EL (cell line): ENCODE results near the gene FUT8.

Experiments
- DNase-seq: peaks from one replicate; pipeline ENCODE4 v3.0.0-alpha.2; 2016

FUT8 gene

DNA sequence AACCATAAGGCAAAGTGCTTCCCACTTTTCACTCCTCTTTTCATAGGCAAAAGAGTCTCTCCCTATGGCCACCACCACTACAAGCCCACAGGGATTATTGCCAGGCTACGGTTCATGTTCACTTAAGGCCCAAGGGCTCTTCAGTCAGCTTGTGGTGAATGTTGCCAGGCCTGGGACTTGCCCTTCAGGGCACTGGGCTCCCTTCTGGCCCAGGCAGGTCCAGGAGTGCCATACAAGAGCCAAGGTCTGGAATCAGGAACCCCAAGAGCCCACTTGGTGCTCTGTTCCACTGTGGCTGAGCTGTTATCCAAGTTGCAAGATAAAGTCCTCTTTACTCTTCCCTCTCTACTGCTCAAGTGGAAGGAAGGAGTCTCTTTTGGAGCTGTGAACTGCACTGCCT, 307.6 kb downstream of the FUT8 start:
- DNase-seq, result no peak

DNA sequence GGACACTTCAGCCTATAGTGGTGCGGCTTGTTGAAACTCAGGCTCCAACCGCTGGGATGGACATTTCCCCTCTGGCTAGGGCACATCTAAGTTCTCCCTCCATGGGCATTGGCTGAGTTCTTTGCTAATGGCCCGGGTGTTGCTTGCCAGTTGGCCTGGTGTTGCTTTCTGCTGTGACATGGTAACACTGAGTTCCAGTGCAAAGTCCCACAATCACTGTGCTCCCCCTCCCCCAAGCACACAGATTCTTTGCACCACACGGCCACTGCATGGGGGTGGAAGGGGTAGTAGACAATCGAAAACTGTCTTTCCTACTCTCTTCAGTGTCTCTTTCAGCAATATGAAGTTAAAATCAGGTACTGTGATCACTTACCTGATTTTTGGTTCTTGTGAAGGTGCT, 308.2 kb downstream of the FUT8 start:
- DNase-seq, result no peak

DNA sequence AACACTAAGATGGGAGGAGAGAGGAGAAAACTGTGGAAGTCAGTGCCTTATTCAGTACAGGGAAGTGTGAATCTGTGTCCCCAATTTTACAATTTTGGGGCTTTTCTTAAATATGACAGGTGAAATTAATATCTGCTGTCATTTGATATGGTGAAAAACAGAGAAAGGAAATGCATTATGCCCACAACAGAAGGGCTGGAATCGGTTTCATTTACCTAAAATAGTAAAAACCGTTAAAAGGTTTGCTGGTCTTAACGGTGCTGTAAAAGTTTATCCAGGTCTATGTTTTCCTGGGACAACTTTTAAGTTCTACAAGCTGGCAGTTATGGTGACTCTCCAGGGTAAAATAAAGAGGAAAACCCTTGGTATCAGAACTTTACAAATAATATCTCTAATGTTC, 310.8 kb downstream of the FUT8 start:
- DNase-seq, result no peak

DNA sequence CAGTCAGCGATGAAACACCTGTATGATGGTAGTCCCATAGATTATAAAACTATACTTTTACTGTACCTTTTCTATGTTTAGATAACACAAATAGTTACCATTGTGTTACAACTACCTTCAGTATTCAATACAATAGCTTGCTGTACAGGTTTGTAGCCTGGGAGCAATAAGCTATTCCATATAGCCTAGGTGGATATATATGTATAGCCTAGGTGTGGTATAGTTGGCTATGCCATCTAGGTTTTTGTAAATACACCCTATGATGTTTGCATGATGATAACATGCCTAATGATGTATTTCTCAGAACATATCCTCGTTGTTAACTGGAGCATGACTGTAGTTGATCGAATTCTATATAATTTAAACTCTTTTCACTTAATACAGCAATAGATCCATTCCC, 316.1 kb downstream of the FUT8 start:
- no peak for DNase-seq

DNA sequence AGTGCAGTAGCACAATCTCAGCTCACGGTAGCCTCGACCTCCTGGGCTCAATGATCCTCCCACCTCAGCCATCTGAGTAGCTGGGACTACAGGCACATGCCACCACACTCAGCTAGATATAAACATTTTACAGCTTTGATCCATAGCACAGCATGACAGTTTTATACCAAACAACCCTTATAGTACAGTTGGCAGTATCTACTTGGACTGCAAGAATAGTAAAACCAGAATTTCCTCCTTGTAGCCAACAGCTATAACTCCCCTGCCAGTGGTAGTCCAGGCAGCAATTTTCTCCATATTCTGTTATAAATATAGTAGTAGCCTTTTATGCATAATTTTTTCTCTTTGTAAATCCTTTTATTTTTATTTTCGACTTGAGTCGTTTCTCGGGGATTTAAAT, 317.0 kb downstream of the FUT8 start:
- no peak for DNase-seq

DNA sequence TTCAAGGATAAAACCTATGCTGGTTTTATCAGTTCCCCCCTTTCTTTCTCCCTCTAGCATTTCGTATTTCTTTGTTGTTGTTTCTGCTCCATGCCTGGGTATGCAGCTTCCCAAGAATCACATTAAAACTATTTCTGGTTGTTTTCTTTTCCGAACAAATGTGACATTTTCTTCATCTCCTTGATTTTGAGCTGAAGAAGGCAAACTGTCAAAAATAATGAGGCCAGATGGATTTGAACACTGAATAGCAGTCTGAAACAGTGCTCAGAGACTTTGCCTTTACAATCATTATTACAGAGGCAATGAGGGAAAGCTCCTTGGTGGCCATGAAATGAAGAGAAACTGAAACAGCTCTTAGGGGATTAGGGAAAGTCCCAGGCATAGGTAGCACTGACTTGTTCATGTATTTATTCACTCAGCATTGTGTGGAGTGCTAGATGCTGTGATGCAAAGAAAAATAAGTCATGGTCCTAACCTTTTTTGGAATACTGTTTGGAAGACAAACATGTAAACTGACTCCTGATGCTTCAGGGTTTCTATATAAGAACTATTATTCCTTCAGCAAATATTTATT, 319.5 kb downstream of the FUT8 start:
- DNase-seq, result no peak

DNA sequence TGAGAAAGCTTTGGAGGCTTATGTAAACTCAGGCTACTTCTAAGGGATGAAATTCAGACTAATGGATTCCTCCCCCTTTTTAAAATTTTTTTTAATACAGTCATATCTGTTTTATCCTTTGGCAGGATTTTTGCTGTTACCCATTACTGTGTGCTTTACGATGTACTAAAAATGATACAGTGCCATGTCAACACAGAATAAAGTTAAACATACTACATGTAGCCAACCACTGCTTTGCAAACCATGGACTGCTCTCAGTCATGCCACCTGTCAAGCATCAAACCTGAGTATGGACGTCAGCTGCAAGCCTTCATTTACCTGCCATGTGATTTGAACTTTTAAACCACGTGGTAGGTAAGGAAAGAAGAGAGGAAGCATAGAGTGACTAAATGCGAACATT, 325.8 kb downstream of the FUT8 start:
- DNase-seq, result no peak

DNA sequence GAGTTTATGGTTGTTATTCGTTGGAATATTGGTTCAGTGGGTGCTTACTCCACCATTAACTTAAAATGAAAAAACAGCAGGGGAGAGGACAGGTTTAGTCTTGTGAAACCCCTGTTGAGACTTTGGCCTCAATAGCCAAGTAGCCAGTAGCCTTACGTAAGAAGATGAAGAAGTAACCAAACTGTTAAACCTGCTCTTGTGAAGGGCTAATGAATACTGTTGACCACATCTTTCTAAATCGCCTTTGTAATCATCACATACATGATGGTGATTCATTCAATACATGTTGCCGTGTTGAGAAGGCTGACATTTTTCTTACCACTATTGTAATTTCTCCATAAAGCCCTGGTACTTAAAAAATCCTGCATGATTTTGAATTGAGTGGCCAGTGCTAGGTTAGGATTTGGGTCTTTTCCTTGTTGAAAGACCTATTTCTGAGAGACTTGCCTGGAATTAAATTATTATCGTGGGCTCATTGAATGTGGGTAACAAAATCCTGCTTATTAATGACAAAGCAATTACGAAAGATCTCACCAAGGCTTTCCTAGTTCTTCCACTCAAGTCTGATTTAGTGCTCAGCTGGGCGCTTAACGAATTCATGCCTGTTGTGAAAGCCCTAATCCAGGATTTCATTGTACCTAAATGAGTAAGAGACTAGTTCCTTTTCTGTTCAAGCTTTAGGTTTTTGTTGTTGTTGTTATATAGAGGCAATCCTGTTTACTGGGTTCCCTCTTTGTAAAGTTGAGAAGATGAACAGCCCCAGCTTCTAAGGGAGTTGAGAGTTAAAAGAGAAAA, 333.1 kb downstream of the FUT8 start:
- DNase-seq, result no peak

DNA sequence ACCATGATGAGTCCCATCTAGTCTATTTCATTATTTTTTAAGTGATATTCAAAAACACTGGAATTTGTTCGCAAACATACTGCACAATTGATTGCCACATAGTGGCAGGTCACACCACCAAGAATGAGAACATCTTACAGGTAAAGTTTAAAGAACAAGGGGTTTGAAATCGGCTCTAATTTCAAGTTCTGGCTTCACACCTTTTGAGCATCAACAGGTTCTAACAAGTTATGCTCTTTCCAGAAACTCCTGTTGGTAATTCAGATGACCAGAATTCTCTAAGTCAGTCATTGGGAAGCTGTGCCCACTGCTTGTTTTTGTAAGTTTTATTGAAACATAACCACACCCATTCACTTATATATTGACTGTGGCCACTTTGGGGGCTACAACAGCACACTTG, 336.3 kb downstream of the FUT8 start:
- DNase-seq, result no peak

DNA sequence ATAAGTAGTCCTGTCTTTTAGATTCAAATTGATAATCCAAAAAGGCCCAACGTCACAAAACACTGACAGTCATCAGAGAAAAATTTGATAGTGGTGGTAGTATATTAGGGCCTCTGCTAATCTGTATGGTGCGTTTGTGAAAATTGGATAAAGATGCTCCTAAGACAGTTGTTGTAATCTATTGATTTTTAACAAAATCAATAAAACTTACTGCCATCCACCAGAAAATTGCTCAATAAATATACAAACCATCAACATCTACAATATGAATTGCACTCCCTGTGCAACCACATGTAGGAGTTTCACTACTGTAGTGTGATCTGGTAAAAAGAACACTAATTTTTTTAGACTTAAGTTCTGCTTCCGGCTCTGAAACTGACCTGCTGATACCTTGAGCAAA, 336.8 kb downstream of the FUT8 start:
- no peak for DNase-seq

DNA sequence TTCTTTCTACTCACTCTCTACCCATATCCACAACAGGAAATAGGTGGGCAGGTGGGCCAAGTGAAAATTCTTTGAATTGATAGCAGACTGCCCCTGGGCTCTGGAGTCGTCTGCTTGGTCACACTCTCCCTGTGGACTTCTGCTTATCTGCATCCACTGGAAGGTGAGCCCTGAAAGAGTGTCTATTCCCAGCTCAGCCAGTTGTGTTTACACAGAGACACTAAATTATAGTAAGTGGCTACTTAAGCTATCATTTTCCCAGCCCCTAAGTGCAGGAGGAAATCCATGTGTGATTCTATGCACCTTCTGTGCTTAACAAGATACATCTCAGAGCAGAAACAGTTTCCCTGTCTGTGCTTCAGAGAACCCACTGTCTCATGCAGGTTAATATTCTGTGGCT, 338.4 kb downstream of the FUT8 start:
- DNase-seq, result no peak

DNA sequence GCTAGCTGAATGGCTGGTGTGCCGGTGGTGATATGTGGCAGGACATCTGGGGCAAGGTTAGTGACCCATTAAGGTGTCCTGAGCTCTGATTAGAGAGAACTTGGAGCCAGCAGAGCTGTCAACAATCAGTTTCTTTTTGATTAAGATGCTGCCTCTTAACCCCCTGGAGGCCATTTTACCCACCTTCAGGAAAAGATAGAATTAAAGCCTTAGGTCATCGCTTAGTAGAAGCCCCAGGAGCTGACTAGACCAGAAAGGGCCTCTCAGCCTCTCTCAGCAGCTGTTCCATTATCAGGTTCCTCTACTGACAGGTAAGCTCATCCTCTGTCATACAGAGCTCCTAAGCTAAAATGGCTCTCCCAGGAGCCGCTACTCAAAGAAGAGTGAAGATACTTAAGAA, 339.0 kb downstream of the FUT8 start:
- no peak for DNase-seq

DNA sequence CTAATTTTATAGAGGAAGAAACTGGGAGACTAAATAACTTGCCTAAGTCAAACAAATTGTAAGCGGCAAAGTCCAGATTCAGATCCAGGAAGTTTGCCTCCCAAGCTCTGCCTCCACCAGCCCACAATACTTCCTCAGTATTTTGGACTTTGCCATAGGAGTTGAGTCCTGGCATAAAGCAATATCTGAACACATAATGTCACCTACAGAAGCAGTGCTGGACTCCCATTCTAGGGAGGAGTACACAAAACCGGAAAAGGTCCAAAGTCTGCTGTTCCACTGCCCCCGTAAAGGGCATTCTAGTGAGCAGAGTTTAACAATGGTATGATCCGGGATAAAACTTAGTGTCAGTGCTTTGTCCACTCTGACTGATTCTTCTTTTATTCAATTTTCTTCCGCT, 340.5 kb downstream of the FUT8 start:
- DNase-seq, result no peak

DNA sequence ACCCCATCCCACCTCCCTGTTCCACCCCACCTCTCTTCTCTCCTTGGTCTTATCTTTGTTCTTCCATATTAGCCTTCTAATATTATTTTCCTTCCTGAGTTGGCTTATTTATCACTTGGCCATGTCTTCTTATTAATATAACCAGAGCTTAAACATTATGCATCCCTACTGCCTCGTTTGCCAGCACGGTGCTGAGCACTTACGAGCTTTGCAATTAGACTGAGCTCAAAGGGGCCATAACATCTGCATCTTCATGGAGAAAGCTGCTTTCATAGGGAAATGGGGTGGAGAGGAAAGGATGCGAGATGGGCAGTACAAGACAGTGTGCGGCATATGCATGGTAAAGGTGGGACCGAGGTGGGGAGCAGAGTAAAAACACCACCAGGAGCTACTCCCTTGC, 342.8 kb downstream of the FUT8 start:
- DNase-seq, result no peak

DNA sequence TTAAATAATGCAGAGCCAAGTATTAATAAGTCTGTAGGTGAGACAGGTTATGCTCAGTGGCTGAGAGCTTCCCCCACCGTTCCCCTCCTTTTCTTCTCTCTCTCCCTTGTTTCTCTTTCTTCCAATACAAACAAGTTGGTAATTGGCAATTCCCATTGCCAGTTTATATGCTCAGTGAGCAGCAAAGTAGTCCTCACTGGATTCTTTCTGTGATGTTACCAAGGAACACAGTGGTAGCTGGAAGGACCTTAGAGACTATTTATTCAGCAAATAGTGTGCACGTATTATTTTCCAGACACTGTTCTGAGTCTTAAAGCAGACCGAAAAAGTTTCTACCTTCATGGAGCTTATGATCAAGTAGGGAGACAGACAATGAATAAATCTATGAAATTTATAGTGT, 344.4 kb downstream of the FUT8 start:
- DNase-seq, result no peak

DNA sequence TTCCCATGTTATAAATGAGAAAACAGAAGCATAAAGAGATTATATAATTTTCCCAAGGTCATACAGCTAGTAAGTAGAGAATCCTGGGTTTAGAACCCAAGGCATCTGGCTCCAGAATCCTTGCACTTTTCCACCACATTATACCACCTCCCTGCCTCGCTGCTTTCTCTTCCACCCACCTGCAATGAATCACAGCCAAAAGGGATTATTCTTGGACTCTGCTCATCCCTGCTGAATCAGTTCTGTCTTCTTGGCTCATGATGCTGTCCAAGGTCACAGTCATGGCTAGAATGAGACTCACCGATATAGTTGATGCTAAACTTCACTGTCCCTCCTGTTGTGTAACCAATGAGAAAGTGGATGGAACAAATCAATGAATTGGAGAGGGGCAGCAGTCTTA, 356.6 kb downstream of the FUT8 start:
- no peak for DNase-seq

DNA sequence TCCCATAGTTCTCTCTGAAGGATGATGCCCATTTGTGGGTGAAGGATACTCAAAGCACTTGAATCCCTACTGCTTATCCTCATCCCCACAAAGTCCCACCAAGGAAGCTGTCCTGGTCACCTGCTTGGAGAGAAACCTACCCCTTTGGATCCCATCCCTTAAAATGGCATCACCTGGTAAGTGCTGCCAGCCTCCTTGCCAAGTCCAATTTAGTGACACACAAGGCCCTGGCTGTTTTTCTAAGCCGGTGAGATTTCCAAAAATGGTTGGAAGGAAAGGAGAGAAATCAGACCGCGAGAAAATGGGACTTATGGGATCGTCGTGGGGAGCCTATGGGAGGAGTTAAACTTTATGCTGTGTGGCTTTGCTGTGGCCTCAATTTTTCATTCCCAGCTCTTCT, 358.2 kb downstream of the FUT8 start:
- no peak for DNase-seq

DNA sequence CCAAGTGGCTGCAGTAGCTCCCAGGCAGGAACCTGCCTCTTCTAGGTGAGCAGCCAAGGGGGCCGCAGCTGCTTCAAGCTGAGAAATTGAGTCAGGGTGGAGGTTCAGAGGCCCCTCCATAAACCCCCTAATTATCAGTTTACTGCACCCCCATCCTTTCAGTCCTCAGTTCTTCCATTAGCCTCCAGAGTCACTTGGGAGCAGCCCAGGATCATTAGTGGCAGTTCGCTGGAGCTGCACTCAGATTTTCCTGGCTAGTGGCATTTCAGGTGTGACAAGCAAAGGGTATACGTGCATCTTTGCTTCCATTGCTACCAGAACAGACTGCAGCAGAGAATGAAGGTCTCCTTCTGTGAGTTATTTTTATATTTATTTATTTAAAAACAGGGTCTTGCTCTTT, 358.7 kb downstream of the FUT8 start:
- no peak for DNase-seq

DNA sequence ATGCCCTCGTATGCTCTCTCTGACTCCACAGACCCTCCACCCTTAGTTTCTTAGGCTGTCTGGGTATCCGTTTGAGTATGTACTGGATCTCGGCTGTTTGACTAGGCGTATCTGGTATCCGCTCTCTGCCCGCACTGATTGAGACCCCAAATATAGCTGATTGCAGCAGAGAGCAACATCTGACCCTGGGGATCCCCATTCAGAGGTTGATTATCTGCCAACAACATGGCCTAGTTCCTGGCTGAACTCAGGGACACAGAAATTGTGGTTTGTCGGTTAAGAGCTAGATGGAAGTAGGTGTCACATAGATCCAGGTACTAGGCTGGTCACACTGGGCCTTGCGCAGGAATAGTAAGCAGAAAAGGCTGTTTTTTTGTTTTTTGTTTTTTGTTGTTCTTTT, 359.9 kb downstream of the FUT8 start:
- DNase-seq, result no peak

DNA sequence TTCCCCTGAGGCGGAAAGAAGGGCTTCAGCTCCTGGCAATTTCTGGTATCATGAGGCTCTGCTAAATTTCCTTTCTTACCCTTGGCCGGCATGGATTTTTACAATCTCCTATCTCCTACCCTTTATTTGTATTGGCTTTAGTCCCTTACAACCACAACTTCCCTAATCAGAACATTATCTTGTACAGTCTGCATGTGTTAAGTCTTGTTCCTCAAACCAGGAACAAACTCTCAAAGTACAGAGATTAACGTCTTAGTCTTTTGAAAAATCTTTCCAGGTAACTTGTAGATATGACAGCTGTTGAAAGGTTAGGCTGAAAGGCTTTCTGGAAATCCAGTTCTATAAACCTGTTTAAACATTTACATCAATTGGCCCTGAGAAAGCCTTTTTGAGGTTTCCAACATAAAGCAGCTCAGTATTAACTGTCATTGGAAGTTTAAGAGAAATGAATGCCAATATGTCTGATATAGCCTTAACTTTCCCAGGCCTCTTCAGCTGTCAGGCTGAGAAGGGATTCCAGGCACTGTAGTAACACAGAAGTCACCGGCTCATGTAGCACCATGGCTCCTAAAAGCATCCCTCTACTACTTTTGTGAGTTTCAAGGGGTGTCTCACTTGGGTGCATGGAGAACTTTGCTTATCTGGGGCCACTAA, 360.5 kb downstream of the FUT8 start:
- DNase-seq, result no peak

DNA sequence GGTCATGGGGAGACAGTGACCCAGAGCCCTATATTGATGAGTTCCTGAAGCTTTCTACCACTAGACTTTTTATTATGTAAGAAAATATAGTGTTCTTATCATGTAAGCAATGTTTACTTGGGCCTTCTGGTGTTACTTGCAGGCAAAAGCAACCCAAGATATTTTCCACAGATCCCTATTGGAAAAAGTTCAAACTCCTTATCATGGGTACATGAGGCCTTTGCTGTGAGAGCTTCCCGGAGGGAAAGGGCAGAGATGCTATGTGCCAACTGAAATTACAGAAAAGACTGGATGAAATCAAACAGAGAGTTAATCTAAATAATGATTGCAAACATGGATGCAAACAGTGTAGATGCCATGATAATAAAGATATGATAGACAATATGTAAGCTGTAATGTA, 361.5 kb downstream of the FUT8 start:
- no peak for DNase-seq

DNA sequence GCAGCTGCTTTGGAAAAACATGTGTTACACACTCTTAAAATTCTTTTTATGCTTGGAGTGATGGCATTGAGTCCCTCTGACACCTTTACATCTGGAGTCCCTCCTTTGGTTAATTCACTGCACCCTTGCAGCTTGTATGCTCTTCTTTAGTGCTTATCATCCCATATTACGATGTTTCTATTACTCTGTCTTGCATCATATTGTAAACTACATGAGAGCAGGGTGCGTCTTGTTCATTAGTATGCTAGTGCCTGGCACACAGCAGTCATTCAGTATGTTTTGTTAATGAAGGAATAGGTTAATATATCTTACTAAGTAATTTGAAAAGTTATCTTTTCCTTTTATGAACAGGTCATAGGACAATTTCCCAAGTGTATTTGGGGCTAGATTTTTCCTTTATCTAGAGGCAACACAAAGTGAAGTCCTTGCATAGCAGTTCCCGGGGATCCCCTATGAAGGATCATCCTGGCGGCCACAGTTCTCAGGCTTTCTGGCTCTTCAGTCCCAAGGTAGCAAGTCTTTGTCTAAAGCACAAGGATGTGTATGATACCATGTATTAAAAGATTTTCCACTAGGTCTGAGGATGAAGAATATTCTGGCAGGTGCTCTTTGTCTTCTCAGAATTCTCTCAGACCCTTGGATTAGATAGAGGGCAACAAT, 363.8 kb downstream of the FUT8 start:
- no peak for DNase-seq

DNA sequence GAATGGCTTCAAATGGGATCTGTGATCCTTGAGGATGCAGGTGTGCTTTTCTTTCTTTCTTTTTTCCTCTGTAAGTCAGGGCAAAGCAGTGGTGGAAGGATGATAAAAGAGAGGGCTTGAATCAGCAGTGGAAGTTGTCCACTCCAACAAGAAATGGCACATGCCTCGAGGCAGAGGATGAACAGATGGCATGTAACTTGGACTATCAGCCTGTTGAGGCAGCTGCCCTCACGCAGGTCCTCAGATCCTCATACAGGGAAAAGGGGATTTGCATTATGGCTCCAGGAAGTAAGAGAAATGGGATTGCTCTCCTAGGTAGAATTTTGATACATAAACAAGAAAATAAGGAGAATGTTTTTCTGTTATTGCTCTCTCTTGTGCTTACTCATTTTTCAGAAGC, 368.0 kb downstream of the FUT8 start:
- no peak for DNase-seq

DNA sequence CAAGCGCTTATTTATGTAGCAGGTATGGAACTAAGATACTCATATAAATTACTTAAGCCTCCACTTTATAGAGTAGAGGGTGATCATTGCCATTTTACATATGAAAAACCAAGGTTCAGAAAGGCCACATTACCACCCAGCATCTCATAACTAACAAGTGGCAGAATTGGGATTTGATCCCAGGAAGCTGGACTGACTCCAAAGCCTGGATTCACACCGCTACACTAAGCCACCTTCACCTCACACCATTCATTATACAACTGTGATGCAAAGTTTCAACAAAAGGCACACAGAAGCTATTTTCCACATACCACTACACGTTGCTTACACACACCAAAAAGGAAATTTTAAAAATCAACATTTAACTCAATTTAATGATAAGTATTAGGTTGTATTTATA, 370.6 kb downstream of the FUT8 start:
- DNase-seq, result no peak
